Measurements from ENCODE around the gene SORCS2.

GRCh38 chr4:7233006-7233580, 40.8 kb downstream of the SORCS2 start:
- TF ChIP-seq CTCF (IDR thresholded peaks at IDR 0.05; ENCODE audit: low read depth, low read length, poor library complexity, severe bottlenecking) (no peak), EZH2phosphoT487 (IDR thresholded peaks at IDR 0.05; ENCODE audit: borderline replicate concordance, low read length) (no peak)

Data from DOHH2 (cell line).